ENCODE measurements around the gene TMEM109.
"Not testable (repeated sequence)": the region's sequence is repeated elsewhere in the genome, so short reads cannot be mapped to it uniquely, and the experiment has no call there.

TMEM109 gene

DNA sequence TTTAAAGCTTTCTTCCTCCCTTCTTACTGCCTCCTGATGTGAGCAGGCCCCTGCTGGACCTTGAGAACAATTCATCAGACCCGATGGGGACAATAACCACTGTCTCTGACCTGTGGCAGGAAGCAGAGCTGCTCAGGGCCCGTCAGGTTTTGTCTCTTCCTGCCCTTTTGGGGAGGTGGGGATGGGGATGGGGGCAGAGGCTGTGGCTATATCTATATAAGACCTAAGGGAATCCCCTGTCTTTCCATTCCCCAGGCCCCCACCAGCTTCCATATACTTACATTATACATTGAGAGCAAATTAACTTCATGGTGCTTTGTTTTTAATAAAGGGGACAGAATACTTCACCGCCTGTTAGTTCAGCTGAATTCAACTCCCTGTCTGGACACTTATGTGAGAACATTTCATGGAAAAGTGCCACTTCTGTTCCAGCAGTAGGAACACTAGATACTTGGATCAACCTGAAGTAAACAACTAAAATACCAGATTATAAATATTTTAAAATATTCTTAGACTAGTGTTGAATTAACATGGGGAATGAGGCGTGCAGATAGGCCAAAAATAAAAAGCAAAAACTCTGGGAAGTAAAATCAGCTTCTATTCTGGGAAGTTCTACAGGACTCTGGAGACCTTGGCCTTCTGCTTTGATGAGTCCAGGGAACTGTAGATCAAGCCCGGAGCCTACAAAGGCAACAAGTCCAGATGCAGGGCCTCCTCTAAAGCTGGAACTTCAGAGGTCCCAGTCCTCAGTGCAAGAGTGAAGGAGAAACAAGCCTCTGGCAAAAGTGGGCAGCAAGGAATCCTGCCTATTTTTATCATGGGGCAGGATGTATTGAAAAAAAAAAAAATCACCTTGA lies 35.5 kb upstream of the TMEM109 start:
- DNase-seq, result no peak

DNA sequence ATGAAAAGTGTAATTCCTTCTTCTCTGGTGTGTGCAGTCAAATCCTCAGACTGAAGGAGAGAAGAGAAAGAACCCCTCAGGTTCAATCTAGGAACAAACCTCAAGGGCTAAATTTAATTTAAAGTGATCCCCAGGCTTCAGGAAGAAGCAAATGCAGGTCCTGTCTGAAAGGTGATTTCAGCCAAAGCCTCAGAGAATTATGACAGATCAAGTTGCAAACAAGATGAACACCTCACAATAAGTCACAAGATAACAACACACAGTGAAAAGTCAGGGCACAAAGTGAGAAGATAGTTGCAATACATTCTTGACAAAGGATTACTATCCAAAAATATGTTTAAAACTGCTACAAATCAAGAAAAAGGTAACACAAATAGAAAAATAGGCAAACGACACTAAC lies 34.9 kb upstream of the TMEM109 start:
- no peak for DNase-seq

DNA sequence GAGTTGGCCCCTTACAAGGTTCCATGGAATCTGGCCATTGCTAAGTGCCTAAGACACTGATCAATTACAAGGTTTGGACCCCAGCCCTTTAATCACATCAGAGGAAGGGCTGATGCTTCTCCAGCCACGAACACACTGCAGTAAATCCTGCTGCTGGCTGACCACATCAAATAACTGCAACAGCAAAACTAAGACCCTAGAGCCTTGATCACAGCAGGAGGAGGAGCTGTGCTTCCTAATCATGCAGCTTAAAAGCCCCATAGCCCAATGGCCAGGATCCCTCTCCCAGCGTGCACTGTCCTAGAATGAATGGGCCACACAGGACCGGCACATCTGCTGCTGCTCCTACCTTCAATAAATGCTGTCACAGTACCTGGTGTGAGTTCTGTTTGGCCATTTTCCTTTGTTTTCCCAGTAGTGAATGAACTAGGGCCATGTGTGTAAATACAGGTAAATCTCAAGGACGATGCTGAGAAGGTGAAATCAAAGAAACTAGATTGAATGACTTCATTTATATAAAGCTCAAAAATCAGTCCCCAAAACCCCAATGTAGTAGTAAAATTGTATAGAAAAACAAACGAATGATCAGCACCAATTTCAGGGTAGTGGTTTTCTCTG lies 33.9 kb upstream of the TMEM109 start:
- DNase-seq, result no peak

DNA sequence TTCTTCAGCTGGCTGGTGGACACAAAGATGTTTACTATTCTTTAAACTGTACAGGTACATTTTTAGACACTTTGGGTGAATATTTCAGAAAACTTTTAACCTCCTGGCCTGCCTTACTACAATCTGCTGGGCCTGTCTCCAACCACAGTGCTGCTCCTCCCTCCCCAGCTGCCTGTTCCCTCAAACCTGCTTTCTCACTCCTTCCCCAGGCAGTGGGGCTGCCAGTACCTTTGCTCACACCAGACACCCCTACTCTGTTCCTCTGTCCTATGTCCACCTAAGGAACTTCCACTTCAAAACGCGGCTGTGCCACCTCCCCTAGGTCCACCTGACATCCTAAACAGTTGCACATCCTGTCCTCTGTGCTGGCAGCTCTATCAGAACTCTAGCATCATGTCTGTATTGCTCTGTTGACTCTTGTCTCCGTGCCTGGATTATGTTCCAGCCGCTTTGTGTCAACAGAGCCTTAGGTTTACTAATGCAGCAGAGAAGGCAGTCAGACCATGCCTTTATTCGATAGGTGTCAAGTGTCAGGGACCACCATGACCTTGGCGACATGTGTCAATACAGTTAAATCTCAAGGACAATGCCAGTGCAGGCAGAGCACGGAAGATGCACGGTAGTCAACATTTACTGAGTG lies 33.2 kb upstream of the TMEM109 start:
- no peak for DNase-seq

DNA sequence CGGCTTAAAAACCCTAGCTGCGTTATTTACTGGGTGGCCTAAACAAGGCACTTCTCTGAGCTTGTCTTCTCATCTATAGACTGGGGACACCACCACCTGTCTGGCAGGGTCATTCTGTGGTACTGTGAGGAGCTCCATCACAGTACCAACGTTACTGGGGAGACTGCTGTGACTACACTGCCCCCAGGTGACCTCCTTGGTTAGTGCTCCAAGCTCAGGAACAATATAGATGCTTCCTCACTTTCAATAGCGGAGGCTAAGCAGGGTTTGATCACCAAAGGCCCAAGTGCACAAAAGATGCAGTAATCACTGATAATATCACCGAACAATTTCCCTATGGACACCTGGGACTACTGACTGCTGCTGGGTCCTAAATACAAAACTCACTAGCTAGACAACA lies 26.4 kb upstream of the TMEM109 start:
- DNase-seq, result no peak

DNA sequence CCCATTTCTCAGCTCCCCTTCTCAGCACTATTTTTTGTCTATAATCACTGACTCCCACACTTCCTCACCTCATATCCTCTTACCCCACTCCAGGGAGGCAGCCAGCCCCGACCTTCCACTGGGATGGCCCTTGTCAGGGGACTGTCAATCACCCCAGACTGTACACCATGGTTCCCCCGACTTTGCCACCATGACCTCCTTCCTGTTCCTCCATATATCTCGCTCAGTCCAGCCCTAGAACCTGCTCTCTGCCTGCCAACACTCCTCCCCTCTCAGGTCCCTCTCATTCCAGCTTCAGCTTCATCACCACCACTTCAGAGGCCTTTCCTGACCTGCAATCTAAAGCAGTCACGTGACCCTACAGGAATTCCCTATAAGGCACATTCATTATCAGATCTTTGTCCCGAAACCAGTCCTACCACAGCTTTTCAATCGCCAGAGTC lies 24.1 kb upstream of the TMEM109 start:
- DNase-seq, result no peak

DNA sequence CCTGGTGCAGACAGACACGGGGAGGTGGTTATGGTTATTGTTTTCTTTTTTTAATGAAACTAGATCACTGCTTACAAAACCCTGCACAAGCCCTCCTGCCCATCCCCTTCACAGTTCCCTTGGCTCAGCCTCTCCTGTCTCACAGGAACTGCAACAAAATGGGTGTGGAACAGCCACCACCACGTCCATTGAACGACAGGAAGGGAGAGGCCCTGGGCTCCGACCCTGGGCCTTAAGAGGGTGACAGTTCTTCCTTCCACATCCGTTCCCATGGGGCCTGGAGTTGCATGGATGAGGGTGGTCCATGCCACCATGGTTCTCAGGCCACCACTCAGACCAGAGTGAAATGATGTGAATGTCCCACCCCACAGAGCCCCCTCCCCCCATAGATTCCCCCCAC lies 23.3 kb upstream of the TMEM109 start:
- no peak for DNase-seq

DNA sequence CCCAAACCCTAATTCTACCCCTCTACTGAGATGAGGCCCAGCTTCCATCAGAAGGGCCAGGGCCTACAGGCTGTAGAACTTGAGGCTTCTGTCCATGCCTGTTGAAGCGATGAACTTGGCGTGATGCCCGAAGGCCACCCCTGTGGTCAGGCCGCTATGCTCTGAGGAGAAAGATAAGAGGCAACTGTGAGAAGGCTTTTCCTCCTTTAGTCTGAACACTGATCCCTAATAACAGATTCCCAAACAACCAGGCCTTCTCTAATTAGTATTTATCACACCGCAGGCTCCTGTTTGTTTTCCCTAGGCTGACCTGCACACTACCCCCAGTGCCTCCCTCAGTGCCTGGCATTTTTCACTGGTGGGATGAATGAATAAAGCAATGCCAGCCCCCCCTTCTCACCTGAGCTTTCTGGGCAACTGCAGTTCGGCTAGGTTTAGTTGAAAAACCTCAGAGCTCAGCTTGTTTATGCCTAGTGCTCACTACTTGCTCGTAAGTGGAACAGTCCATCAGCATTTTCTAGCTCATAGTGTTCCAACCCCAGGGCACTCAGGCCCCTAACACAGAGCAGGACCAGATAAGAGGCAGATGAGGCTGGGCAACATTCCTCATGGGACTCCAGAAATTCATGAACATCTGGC lies 22.7 kb upstream of the TMEM109 start:
- no peak for DNase-seq

DNA sequence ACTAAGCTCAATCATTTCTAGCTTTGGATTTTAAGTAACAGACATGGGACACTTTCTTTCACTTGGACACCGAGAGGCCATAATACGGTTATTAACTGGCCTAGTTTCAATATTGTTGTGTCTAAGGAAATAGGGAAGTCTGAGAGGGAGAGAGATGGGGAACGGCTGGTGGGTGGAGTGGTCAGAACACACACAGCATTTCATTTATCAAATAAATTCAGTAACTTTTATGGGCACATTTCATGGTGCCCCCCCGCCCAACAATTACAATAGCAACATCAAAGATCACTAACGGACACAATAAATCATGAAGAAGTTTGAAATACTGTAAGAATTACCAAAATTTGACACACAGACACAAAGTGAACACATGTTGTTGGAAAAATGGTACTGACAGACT lies 18.3 kb upstream of the TMEM109 start:
- DNase-seq, result no peak

DNA sequence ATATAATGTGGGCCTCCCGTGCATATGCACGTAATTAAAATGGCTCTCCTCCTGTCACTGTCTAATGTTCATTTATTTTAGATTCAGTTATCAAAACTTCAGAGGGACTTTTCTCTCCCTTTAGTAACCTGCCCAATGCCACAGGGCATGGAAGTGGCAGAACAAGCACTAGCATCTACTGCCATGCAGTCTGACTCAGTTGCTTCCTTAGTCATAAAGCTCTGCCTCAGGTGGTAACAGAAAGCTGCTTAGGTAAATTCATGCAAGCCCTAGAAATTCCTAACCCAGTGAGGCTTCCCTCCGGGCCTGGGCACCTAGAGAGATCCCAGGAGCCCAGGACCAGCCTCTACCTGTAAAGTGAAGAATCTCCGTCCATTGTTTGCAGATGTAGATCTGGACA lies 16.5 kb upstream of the TMEM109 start:
- no peak for DNase-seq

DNA sequence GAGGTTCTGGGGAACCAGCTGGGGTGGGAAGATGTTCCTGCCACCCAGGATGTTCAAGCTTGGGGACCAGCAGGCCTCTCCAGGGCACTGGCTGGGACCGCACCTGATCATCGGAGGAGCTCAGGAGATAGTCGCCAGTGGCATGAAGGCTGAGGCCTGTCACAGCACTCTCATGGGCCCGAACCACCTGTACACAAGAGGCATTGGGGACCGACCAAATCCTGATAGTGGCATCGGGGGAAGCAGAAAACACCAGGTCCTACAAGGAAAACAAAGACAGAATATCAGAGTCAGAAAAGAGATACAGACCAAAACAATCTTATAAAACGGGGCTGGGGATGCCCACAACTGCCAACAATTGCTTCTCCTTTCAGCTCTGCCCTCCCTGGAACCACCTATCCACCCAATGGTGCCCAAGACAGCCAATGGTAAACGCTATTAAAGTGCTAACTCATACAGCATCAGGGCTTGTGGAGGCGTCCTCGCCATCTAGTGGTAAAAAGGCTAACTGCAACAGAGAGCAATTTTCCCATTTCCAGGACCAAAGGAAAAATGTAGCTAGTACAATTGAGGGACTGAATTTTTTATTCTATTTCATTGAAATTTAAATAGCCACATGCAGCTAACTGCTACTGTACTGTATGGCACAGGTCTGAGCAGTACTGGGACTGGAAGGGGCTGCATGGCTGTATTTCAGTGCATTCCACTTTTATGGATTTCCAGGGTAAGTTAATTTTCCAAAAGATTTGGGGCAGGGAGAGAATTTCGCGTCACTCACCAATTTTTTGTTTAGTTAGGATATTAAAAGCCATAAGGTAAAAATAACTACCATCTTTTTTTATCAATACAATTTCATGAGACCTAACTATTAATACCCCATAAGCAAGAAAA lies 14.7 kb upstream of the TMEM109 start:
- DNase-seq, result no peak

DNA sequence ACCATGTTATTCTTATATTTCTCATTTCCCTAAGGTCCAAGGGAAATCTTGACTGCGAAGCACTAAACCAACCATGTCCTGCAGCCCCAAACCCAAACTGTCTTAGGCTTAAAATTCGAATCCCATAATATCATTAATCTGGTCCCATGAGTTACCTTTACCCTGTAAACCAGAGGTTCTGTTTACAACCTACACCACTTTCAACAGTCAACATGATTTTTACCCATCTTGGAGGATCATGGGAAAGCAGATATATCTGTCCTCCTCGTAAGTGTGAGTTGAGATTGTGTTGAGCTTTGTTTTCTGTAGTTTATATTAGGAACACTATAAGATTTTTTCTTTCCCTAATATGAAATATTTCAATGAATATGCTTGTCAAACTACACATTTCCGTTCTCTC lies 14.0 kb upstream of the TMEM109 start:
- DNase-seq, result no peak

DNA sequence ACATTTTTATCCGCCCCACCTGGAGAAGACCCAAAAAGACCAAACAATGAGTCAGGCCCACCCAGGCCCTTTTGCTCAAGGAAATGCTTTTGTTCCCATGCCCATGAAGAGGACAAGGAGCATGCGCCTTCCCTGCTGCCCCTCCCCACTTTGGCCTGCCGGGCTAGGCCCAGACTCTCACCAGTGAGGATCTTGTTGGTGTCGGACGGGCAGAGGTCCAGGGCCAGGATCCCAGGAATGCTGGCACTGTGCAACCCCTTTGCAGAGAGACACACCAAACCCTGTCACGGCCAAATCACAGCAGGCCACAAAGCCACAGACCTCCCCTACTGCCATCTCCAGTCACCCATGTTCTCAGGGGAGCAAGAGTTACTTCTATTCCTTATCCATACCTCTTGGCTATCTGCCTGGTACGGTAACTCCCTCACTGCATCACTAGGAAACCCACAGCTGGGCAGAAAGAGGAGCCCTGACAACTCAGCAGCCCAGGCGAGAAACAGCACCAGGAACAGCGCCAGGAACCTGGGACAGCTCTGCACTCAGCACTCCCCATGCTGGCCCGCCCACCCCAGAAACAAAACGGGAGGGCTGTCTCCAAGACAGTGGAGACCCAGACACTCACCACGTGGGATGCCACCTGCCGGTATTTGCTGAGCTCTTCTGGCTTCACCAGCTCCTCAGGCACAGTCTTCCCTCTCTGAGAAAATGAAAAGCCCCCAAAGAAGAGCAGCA lies 13.1 kb upstream of the TMEM109 start:
- DNase-seq, result no peak

DNA sequence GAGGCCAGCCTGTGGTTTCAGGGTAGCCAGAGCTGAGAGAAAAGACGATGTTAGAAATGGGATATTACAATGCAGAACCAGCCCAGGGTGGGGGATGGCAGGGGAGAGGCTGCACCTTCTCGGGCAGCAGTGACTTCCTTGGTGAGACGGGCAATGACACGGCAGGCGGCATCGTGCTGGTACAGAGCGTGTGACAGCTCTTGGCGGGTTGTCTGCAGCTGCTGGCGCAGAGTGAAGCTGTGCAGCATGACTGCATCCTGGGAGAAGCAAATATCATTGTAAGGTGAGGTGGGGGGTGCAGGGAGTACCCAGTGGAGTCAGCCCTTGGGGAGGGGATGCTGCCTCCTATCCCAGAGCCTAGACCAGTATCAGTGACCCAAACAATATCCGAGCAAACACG lies 11.3 kb upstream of the TMEM109 start:
- DNase-seq, result no peak

DNA sequence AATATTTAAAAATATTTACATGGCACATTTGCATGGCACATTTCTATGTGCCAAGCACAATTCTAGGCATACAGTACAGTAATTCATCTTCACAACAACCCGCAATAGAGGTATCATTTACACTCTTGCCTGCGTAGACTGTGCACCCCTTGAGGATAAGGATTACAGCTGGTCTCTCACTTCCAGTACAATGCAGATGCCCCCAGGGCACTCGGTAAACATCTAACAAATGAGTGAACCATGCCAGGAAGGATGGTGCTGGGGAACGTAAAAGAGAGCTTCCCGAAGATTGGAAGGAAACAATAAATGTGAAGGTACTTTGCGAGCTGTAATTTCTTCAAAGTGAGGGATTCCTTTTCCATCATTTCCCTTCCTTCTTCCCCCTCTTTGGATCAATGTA lies 8.9 kb upstream of the TMEM109 start:
- no peak for DNase-seq

DNA sequence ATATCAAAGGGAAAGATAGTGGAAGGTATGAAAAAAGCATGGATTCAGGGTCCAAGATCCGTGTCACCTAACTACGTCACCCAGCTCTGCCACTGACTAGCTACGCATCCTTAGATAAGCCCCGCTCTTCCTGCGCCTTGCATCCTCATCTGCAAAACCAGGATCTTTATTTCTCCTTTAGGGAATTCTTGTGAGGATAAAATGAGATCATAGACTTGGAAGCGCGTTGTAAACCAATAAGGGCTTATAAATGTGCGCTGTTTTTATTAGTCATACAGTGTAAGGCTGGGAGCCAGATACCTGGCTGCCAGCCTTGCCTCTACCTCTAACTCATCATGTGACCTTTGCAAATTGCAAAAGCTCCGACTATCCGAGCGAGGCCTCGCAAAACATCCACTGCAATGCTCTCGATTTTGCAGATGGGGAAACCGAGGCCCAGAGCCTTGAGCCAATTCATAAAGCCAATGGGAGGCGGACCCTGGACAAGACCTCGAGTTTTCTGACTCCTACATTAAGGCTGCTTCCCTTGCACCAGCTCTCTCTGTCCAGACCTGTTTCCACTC lies 8.3 kb upstream of the TMEM109 start:
- DNase-seq, result no peak

DNA sequence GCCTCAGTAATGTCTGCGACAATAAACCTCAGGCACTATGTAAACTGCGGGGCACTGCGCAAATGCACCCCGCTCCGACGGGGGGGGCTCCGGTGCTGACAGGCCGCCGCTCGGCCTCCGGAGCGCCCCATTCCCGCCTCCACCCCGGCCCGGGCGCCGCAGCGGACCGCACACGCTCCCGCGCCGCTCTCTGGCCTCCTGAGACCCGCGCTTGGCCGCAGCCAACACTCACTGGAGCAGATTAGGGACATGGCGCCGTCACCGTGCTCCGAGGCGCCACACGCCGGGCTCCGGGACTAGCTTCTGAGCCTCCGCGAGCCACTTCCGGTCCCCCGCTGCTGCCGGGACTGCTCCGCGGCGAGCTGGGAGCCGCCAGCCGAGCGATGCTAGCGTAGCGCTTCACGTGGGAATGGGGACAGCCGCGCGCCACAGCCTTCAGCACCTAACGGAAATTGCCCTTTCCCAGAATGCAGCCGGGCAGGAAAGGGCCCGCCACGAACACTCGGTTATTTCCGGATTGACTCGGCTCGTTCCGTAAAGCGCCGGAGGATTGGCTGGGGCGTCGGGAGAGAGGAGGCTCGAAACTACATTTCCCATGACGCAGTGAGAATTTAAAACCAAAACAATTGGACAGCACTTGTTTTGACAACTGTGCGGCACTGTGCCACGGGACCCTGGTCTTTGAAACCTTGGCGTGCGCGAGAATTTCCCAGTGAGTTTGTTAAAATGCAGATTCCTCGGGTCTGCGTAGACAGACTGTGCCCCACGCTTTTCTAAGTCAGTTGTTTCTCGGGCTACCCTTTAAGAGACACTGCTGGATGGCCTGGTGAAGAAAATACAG lies 7.6 kb upstream of the TMEM109 start, which contains the start of gene PRPF19:
Gene PRPF19, minus strand, starts transcription at position 454 of the 841 bp plus-strand sequence. Its CDS starts 203 bp downstream, at position 251.
- DNase-seq, result peak; percentile 97

DNA sequence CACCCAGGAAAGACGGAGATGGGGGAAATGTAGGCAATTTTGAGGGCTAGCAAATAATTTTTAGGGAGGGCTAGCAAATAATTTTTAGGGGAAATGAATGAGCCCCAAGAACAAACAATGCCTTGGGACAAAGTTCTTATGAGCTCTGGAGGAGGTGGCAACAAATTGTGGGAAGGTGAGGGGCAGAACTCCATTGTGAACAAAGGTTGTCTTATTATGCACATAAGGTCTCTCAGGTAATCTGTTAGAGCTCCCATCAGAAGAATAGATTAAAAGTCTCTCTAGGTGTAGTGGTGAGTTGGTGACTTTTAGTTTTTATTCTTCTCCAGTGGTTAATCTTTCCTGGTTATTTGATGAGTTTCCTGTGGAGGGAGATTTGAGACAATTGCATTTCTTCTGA lies 5.2 kb upstream of the TMEM109 start:
- DNase-seq, result no peak

DNA sequence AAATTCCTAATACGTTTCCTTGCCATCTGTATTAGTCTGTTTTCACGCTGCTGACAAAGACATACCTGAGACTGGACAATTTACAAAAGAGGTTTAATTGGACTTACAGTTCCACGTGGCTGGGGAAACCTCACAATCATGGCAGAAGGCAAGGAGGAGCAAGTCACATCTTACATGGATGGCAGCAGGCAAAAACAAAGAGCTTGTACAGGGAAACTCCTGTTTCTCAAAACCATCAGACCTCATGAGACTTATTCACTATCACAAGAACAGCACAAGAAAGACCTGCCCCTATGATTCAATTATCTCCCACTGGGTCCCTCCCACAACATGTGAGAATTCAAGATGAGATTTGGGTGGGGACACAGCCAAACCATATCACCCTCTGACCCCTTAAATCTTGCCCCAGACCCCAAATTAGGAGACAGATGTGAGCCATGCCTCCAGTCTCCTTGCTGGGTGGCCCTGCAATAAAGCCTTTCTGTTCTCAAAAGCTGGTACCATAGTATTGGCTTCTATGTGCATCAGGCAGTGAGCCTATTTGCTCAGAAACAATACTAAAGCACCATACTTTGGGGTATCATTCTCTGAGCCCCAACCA lies 4.2 kb upstream of the TMEM109 start:
- DNase-seq, result not testable (repeated sequence)

DNA sequence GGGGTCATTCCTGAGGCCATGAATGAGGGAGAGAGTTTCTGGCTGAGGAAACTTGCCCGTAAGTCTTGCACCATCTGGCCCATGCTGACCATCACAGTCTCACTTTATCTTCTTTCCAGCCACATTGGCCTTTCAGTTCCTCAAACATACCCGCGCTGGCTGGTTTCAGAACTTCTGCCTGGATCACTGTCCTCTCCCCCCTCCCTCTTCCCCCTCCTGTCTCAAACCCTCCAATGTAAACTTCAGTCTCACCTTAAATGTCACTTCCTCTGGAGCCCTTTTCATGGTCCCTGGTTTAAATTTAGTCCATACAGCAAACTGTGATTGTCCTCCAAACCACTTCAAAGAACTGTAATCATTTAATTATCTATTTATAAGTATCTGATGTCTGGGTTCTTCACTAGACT lies 3.7 kb upstream of the TMEM109 start:
- no peak for DNase-seq
